ENCODE results near the gene RIMKLB.
"Not testable (repeated sequence)": the region's sequence is repeated elsewhere in the genome, so short reads cannot be mapped to it uniquely, and the experiment has no call there.

RIMKLB gene

GRCh38 chr12:8773461-8773860 lies 75.7 kb downstream of the RIMKLB start:
- DNase-seq (ENCODE audit: low read depth), result no peak

- no peak for DNase-seq (ENCODE audit: low read depth)
These were observed 81.5 kb downstream of the RIMKLB start for GRCh38 chr12:8779281-8779680.

DNA sequence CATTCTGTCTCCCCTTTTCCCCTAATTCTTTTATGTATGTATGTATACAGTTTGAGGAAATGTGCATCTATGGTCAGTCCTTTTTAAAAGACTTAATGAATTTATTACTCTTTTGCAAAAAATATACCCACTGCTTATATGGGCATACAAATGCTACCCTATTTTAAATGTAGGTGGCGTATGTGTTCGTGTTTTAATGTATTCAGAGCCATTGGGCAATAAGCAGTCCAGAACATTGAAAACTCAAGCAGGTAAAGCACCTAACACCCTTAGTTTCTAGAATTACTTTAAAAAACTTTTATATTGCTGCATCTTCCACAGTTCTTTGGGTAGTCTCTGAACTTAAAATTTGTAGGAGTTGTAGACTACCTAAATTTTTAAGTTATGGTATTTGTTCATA lies 82.1 kb downstream of the RIMKLB start:
- DNase-seq (ENCODE audit: low read depth), result no peak

- DNase-seq (ENCODE audit: low read depth), result peak; percentile 35
These were observed 82.6 kb downstream of the RIMKLB start for GRCh38 chr12:8780389-8780788.

DNA sequence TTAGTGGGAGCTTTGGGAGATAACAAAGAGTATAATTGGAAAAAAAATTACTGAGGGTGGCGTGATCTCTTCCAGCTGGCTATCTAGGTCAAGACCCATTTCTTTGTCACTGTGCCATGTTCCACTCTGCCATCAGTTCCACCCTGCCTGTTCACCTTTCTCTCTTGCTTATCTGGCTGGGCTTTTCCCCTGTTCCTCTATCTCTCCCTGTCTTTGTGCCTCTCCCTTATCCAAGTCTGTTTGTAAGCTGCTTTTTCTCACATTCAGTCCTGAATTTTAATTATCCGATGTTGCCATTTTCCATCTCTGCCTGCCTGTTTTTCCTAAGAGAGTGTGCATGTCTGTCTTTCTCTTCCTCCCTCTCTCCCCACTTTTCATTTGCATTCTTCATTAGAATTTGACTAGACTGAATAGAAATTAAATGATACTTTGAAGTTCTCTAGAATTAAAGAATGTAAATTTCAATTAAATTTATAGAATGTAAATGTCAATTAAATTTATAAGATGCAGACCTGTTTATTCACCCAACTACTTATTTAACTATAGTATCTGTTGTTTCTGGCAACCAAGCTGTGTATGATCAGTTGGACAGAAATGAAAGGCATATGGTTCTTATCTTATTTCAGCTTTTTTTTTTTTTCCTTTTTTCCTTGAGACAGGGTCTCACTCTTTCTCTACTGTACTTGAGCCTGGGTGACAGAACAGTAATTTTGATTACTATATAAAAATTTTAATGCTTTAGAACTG lies 83.8 kb downstream of the RIMKLB start:
- DNase-seq (ENCODE audit: low read depth), result no peak

- no peak for DNase-seq (ENCODE audit: low read depth)
These were observed 86.6 kb downstream of the RIMKLB start for GRCh38 chr12:8784290-8784888.

GRCh38 chr12:8785499-8785898 lies 87.7 kb downstream of the RIMKLB start:
- DNase-seq (ENCODE audit: low read depth), result no peak

DNA sequence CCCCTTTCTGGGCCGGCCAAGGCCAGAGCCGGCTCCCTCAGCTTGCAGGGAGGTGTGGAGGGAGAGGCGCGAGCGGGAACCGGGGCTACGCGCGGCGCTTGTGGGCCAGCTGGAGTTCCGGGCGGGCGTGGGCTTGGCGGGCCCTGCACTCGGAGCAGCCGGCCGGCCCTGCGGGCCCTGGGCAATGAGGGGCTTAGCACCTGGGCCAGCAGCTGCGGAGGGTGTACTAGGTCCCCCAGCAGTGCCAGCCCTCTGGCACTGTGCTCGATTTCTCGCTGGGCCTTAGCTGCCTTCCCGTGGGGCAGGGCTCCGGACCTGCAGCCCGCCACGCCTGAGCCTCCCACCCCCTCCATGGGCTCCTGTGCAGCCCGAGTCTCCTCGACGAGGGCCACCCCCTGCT lies 89.4 kb downstream of the RIMKLB start:
- DNase-seq (ENCODE audit: low read depth), result not testable (repeated sequence)

DNA sequence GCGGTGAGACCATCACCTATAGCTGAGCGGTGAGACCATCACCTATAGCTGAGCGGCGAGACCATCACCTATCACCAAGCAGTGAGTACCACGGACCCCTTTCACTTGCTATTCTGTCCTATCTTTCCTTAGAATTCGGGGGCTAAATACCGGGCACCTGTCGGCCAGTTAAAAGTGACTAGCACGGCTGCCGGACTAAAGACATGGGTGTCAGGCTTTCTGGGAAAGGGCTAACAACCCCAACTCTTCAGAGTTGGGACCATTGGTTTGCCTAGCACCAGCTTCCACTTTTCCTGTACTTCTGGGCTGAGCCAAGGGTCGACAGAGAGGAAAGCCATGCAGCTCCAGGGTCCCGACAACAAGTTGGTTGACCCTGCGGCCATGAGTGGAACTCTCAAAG lies 90.9 kb downstream of the RIMKLB start:
- DNase-seq (ENCODE audit: low read depth), result not testable (repeated sequence)

DNA sequence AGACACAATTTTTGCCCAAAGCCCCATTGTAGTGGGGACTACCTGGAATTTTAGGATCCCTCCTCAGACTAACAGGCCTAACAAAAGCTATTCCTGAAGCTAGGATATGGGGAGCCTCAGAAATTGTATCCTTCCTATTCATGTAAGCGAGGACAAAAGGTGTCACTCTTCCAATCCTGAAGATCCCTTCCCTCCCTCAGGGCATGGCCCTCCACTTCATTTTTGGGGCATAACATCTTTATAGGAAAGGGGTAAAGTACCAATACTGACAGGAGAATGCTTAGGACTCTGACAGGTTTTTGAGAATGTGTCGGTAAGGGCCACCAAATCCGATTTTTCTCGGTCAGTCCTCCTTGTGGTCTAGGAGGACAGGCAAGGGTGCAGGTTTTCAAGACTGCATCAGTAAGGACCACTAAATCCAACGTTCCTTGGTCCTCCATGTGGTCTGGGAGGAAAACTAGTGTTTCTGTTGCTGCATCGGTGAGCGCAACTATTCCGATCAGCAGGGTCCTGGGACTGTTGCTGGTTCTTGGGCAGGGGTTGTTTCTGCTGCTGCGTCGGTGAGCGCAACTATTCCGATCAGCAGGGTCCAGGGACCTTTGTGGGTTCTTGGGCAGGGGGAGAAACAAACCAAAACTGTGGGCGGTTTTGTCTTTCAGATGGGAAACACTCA lies 91.7 kb downstream of the RIMKLB start:
- DNase-seq (ENCODE audit: low read depth), result not testable (repeated sequence)

GRCh38 chr12:8793226-8793625 lies 95.4 kb downstream of the RIMKLB start:
- DNase-seq (ENCODE audit: low read depth), result not testable (repeated sequence)

- not testable (repeated sequence) for DNase-seq (ENCODE audit: low read depth)
These were observed 96.8 kb downstream of the RIMKLB start for GRCh38 chr12:8794611-8795010.

DNA sequence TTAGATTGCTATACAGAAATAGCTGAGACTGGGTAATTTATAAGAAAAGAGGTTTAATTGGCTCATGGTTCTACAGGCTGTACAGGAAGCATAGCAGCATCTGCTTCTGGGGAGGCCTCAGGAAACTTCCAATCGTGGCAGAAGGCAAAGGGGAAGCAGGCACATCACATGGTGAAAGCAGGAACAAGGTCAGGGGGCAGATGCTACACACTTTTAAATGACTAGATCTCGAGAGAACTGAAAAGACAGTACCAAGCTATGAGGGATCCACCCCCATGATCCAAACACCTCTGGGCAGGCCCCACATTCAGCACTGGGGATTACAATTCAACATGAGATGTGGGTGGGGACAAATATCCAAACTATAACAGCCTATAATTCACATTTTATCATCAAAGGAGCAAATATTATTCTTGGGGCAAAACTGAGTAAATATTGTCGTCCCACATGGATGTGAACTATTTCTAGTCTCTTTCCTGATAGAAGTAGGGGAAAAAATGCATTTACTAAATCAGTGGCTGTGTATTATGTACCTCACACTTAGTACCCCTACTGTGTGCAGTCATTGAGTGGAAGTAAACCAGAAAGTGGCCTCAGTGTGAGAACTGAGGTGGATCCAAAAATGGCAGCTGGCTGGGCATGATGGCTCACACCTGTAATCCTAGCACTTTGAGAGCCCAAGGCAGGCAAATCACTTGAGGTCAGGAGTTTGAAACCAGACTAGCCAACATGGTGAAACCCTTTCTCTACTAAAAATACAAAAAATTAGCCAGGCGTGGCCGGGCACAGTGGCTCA lies 99.2 kb downstream of the RIMKLB start:
- no peak for DNase-seq (ENCODE audit: low read depth)

DNA sequence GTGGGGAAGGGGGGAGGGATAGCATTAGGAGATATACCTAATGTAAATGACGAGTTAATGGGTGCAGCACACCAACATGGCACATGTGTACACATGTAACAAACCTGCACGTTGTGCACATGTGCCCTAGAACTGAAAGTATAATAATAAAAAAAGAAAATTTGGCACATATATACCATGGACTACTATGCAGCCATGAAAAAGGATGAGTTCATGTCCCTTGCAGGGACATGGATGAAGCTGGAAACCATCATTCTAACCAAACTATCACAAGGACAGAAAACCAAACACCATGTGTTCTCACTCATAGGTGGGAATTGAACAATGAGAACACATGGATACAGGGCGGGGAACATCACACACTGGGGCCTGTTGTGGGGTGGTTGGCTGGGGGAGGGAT lies 103.4 kb downstream of the RIMKLB start:
- not testable (repeated sequence) for DNase-seq (ENCODE audit: low read depth)

DNA sequence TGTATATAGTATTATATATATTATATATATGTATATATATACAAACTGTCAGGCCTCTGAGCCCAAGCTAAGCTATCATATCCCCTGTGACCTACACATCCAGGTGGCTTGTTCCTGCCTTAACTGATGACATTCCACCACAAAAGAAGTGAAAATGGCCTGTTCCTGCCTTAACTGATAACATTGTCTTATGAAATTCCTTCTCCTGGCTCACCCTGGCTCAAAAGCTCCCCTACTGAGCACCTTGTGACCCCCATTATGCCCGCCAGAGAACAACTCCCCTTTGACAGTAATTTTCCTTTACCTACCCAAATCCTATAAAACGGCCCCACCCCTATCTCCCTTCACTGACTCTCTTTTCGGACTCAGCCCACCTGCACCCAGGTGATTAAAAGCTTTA lies 107.0 kb downstream of the RIMKLB start:
- DNase-seq (ENCODE audit: low read depth), result not testable (repeated sequence)

- DNase-seq (ENCODE audit: low read depth), result not testable (repeated sequence)
These were observed 107.7 kb downstream of the RIMKLB start for GRCh38 chr12:8805487-8805886.

- peak; percentile 33 for DNase-seq (ENCODE audit: low read depth)
These were observed 109.3 kb downstream of the RIMKLB start for GRCh38 chr12:8807084-8807483.

GRCh38 chr12:8810112-8810511 lies 112.3 kb downstream of the RIMKLB start:
- not testable (repeated sequence) for DNase-seq (ENCODE audit: low read depth)

- DNase-seq (ENCODE audit: low read depth), result no peak
These were observed 116.0 kb downstream of the RIMKLB start for GRCh38 chr12:8813572-8814357.

DNA sequence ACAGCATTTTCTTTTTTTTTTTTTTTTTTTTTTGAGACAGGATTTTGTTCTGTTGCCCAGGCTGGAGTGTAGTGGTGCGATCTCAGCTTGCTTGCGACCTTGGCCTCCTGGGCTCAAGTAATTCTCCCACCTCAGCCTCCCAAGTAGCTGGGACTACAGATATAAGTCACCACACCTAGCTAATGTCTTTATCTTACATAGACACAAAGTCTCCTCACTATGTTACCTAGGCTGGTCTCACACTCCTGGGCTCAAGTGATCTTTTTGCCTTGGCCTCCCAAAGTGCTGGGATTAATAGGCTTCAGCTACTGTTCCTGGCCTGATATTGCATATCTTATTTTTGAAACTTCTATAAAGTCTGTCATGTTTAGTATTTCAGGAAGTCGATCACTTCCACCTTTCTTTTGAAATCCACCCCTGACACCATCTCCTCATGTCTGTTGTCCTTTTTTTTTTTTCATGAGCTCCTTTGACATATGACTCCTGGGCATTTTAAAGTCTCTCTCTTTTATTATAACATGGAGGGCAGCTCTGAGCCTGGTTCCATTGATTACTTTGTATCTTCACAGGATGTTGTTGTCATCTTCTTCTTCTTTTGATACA lies 118.8 kb downstream of the RIMKLB start:
- no peak for DNase-seq (ENCODE audit: low read depth)

- DNase-seq (ENCODE audit: low read depth), result peak; percentile 15
These were observed 120.1 kb downstream of the RIMKLB start for GRCh38 chr12:8817856-8818255.
